ENCODE data around the gene CDH23. TPM values are rescaled to one million over a fixed set of nuclear protein-coding genes. Genes with fewer than 3 reads are reported as not detected.

Gene CDH23
- total RNA-seq, 4 donors from 2014 or later = 14.4 to 29.6 (median 19.7) TPM

- Histone ChIP-seq H3K4me3 (no peak overlapping the region), H3K9me3 (no peaks in the 10 kb centered on the region), H3K36me3 (peaks cover 0 to 2% (median under 1%) of the 10 kb centered on the region in 4 donors), H3K27me3 (no peaks in the 10 kb centered on the region), H3K27ac (replicated peaks in 1 of 4) (peak overlapping the region in 2 of 4 donors; percentile 5 to 44), H3K4me1 (peaks cover 5 to 43% (median 41%) of the 10 kb centered on the region in 4 donors)
- intact Hi-C loops (cut with DNase I) = no loop called here
- TF ChIP-seq POLR2AphosphoS5 (IDR thresholded peaks at IDR 0.05) = no peak
- no peak for TF ChIP-seq POLR2A (IDR thresholded peaks at IDR 0.05; ENCODE audit: low read depth)
- TF ChIP-seq CTCF (IDR thresholded peaks at IDR 0.05) = no peak
- TF ChIP-seq EP300 (IDR thresholded peaks at IDR 0.05) = no peak
- WGBS = 80% methylated on average over 2 of the region's 2 CpGs
- DNase-seq (ENCODE audit: extremely low spot score) = no peak
These were observed 339.8 kb downstream of the CDH23 start for GRCh38 chr10:71736570-71736952.

GRCh38 chr10:71737001-71737833 is 340.5 kb downstream of the CDH23 start:
- H3K27me3 ChIP-seq = no peaks in the 10 kb centered on the region
- intact Hi-C loops (cut with DNase I) = no loop called here
- peak overlapping the region in 3 of 4 donors; percentile 10 to 44 (median 30) for H3K27ac ChIP-seq (replicated peaks in 1 of 4)
- TF ChIP-seq CTCF (IDR thresholded peaks at IDR 0.05) = no peak
- TF ChIP-seq POLR2AphosphoS5 (IDR thresholded peaks at IDR 0.05) = no peak
- TF ChIP-seq EP300 (IDR thresholded peaks at IDR 0.05) = no peak
- TF ChIP-seq POLR2A (IDR thresholded peaks at IDR 0.05; ENCODE audit: low read depth) = no peak
- 80% methylated on average over 12 of the region's 12 CpGs for WGBS
- H3K9me3 ChIP-seq = no peaks in the 10 kb centered on the region
- no peak overlapping the region for H3K4me3 ChIP-seq
- no peak for DNase-seq (ENCODE audit: extremely low spot score)
- H3K36me3 ChIP-seq = peaks cover 0 to 8% (median 4%) of the 10 kb centered on the region in 4 donors
- peaks cover 5 to 43% (median 41%) of the 10 kb centered on the region in 4 donors for H3K4me1 ChIP-seq

- Histone ChIP-seq H3K9me3 (peaks cover 0 to 2% (median 0%) of the 10 kb centered on the region in 4 donors), H3K4me1 (peaks cover 5 to 43% (median 41%) of the 10 kb centered on the region in 4 donors), H3K4me3 (no peak overlapping the region), H3K27ac (replicated peaks in 1 of 4) (peak overlapping the region in 2 of 4 donors; percentile 10 to 30), H3K36me3 (peaks cover 0 to 14% (median 4%) of the 10 kb centered on the region in 4 donors), H3K27me3 (no peaks in the 10 kb centered on the region)
- intact Hi-C loops (cut with DNase I) = no loop called here
- DNase-seq (ENCODE audit: extremely low spot score) = no peak
- TF ChIP-seq POLR2A (IDR thresholded peaks at IDR 0.05; ENCODE audit: low read depth) (no peak), CTCF (IDR thresholded peaks at IDR 0.05) (no peak), EP300 (IDR thresholded peaks at IDR 0.05) (no peak), POLR2AphosphoS5 (IDR thresholded peaks at IDR 0.05) (no peak)
- WGBS = 70% methylated on average over 3 of the region's 3 CpGs
These were observed 341.1 kb downstream of the CDH23 start for GRCh38 chr10:71737834-71738197.

GRCh38 chr10:71739358-71739900 is 342.7 kb downstream of the CDH23 start:
- DNase-seq (ENCODE audit: extremely low spot score) = no peak

More at GRCh38 chr10:71739358-71739900, 342.7 kb downstream of the CDH23 start:
- intact Hi-C loops (cut with DNase I) = no loop called here
- H3K36me3 ChIP-seq = peaks cover 0 to 15% (median 4%) of the 10 kb centered on the region in 4 donors
- TF ChIP-seq POLR2AphosphoS5 (IDR thresholded peaks at IDR 0.05) (no peak), EP300 (IDR thresholded peaks at IDR 0.05) (no peak), POLR2A (IDR thresholded peaks at IDR 0.05; ENCODE audit: low read depth) (no peak), CTCF (IDR thresholded peaks at IDR 0.05) (no peak)
- H3K4me3 ChIP-seq = no peak overlapping the region
- H3K27me3 ChIP-seq = no peaks in the 10 kb centered on the region
- H3K4me1 ChIP-seq = peaks cover 5 to 43% (median 41%) of the 10 kb centered on the region in 4 donors
- no peak overlapping the region for H3K27ac ChIP-seq (replicated peaks in 1 of 4)
- WGBS = 94% methylated on average over 7 of the region's 8 CpGs
- peaks cover 0 to 7% (median 0%) of the 10 kb centered on the region in 4 donors for H3K9me3 ChIP-seq
